Measurements from ENCODE around the gene ART3.
A peak's percentile ranks its signal among the peaks of the same experiment; 100 is the strongest.

Gene ART3

GRCh38 chr4:76087007-76087769 lies 12.7 kb downstream of the ART3 start:
- Mint-ChIP-seq H3K9me3 (no peaks in the 10 kb centered on the region), H3K4me1 (ENCODE audit: low read depth) (peaks cover 16% of the 10 kb centered on the region), H3K36me3 (ENCODE audit: low read depth) (no peaks in the 10 kb centered on the region), H3K4me3 (no peak overlapping the region), H3K27me3 (no peaks in the 10 kb centered on the region), H3K27ac (no peak overlapping the region)
- intact Hi-C loops (cut with micrococcal nuclease), result no loop called here

GRCh38 chr4:76088719-76089118 lies 14.2 kb downstream of the ART3 start:
- H3K27me3 Mint-ChIP-seq, result no peaks in the 10 kb centered on the region

GRCh38 chr4:76090241-76090691 lies 15.8 kb downstream of the ART3 start:
- H3K4me1 Mint-ChIP-seq (ENCODE audit: low read depth), result peaks cover 16% of the 10 kb centered on the region
- intact Hi-C loops (cut with micrococcal nuclease), result no loop called here
- H3K27ac Mint-ChIP-seq, result peak overlapping the region; percentile 75
- no peaks in the 10 kb centered on the region for H3K27me3 Mint-ChIP-seq
- H3K9me3 Mint-ChIP-seq, result no peaks in the 10 kb centered on the region
- no peak overlapping the region for H3K4me3 Mint-ChIP-seq
- H3K36me3 Mint-ChIP-seq (ENCODE audit: low read depth), result no peaks in the 10 kb centered on the region

More at GRCh38 chr4:76088719-76089118, 14.2 kb downstream of the ART3 start:
- intact Hi-C loops (cut with micrococcal nuclease), result no loop called here
- Mint-ChIP-seq H3K4me1 (ENCODE audit: low read depth) (peaks cover 16% of the 10 kb centered on the region), H3K36me3 (ENCODE audit: low read depth) (no peaks in the 10 kb centered on the region), H3K27ac (no peak overlapping the region), H3K9me3 (no peaks in the 10 kb centered on the region), H3K4me3 (no peak overlapping the region)

GRCh38 chr4:76091052-76091451 lies 16.5 kb downstream of the ART3 start:
- Mint-ChIP-seq H3K4me1 (ENCODE audit: low read depth) (peaks cover 16% of the 10 kb centered on the region), H3K9me3 (no peaks in the 10 kb centered on the region), H3K4me3 (no peak overlapping the region), H3K27me3 (no peaks in the 10 kb centered on the region), H3K36me3 (ENCODE audit: low read depth) (no peaks in the 10 kb centered on the region), H3K27ac (peak overlapping the region; percentile 75)
- intact Hi-C loops (cut with micrococcal nuclease), result no loop called here

GRCh38 chr4:76095568-76095967 lies 21.1 kb downstream of the ART3 start:
- intact Hi-C loops (cut with micrococcal nuclease), result no loop called here
- Mint-ChIP-seq H3K4me1 (ENCODE audit: low read depth) (peaks cover 5% of the 10 kb centered on the region), H3K4me3 (no peak overlapping the region), H3K27ac (no peak overlapping the region), H3K36me3 (ENCODE audit: low read depth) (no peaks in the 10 kb centered on the region), H3K27me3 (no peaks in the 10 kb centered on the region), H3K9me3 (no peaks in the 10 kb centered on the region)

GRCh38 chr4:76096076-76096475 lies 21.6 kb downstream of the ART3 start:
- Mint-ChIP-seq H3K4me1 (ENCODE audit: low read depth) (no peaks in the 10 kb centered on the region), H3K4me3 (no peak overlapping the region), H3K27ac (no peak overlapping the region), H3K27me3 (no peaks in the 10 kb centered on the region), H3K36me3 (ENCODE audit: low read depth) (no peaks in the 10 kb centered on the region), H3K9me3 (no peaks in the 10 kb centered on the region)
- intact Hi-C loops (cut with micrococcal nuclease), result no loop called here

- no peaks in the 10 kb centered on the region for H3K27me3 Mint-ChIP-seq
- H3K4me1 Mint-ChIP-seq (ENCODE audit: low read depth), result no peaks in the 10 kb centered on the region
- H3K9me3 Mint-ChIP-seq, result no peaks in the 10 kb centered on the region
- H3K4me3 Mint-ChIP-seq, result no peak overlapping the region
- no peaks in the 10 kb centered on the region for H3K36me3 Mint-ChIP-seq (ENCODE audit: low read depth)
- H3K27ac Mint-ChIP-seq, result no peak overlapping the region
- intact Hi-C loops (cut with micrococcal nuclease), result no loop called here
These were observed 31.1 kb downstream of the ART3 start for GRCh38 chr4:76105652-76106051.

GRCh38 chr4:76106442-76106841 lies 31.9 kb downstream of the ART3 start:
- Mint-ChIP-seq H3K27ac (no peak overlapping the region), H3K9me3 (no peaks in the 10 kb centered on the region), H3K36me3 (ENCODE audit: low read depth) (no peaks in the 10 kb centered on the region)

GRCh38 chr4:76108467-76109181 lies 34.1 kb downstream of the ART3 start:
- Mint-ChIP-seq H3K36me3 (ENCODE audit: low read depth) (peaks cover 6% of the 10 kb centered on the region), H3K4me3 (no peak overlapping the region), H3K9me3 (no peaks in the 10 kb centered on the region), H3K27ac (no peak overlapping the region), H3K27me3 (no peaks in the 10 kb centered on the region), H3K4me1 (ENCODE audit: low read depth) (no peaks in the 10 kb centered on the region)
- intact Hi-C loops (cut with micrococcal nuclease), result no loop called here

More at GRCh38 chr4:76106442-76106841, 31.9 kb downstream of the ART3 start:
- H3K4me3 Mint-ChIP-seq, result no peak overlapping the region
- no peaks in the 10 kb centered on the region for H3K4me1 Mint-ChIP-seq (ENCODE audit: low read depth)
- H3K27me3 Mint-ChIP-seq, result no peaks in the 10 kb centered on the region
- intact Hi-C loops (cut with micrococcal nuclease), result no loop called here

- Mint-ChIP-seq H3K36me3 (ENCODE audit: low read depth) (peaks cover 71% of the 10 kb centered on the region), H3K4me1 (ENCODE audit: low read depth) (no peaks in the 10 kb centered on the region), H3K4me3 (no peak overlapping the region), H3K27ac (no peak overlapping the region), H3K27me3 (no peaks in the 10 kb centered on the region), H3K9me3 (no peaks in the 10 kb centered on the region)
- intact Hi-C loops (cut with micrococcal nuclease), result no loop called here
These were observed 42.3 kb downstream of the ART3 start for GRCh38 chr4:76116821-76117220.

- intact Hi-C loops (cut with micrococcal nuclease), result no loop called here
- Mint-ChIP-seq H3K27me3 (no peaks in the 10 kb centered on the region), H3K27ac (no peak overlapping the region), H3K4me3 (no peak overlapping the region), H3K4me1 (ENCODE audit: low read depth) (no peaks in the 10 kb centered on the region), H3K36me3 (ENCODE audit: low read depth) (peaks cover 71% of the 10 kb centered on the region), H3K9me3 (no peaks in the 10 kb centered on the region)
These were observed 43.0 kb downstream of the ART3 start for GRCh38 chr4:76117536-76117935.

GRCh38 chr4:76120199-76120598 lies 45.7 kb downstream of the ART3 start:
- H3K36me3 Mint-ChIP-seq (ENCODE audit: low read depth), result peaks cover 83% of the 10 kb centered on the region
- intact Hi-C loops (cut with micrococcal nuclease), result no loop called here

GRCh38 chr4:76125816-76126215 lies 51.3 kb downstream of the ART3 start:
- no peak overlapping the region for H3K27ac Mint-ChIP-seq
- H3K9me3 Mint-ChIP-seq, result no peaks in the 10 kb centered on the region
- H3K4me3 Mint-ChIP-seq, result no peak overlapping the region
- no peaks in the 10 kb centered on the region for H3K27me3 Mint-ChIP-seq
- H3K4me1 Mint-ChIP-seq (ENCODE audit: low read depth), result no peaks in the 10 kb centered on the region
- H3K36me3 Mint-ChIP-seq (ENCODE audit: low read depth), result peaks cover 76% of the 10 kb centered on the region
- intact Hi-C loops (cut with micrococcal nuclease), result no loop called here

More at GRCh38 chr4:76120199-76120598, 45.7 kb downstream of the ART3 start:
- H3K4me1 Mint-ChIP-seq (ENCODE audit: low read depth), result no peaks in the 10 kb centered on the region
- H3K27me3 Mint-ChIP-seq, result no peaks in the 10 kb centered on the region
- no peak overlapping the region for H3K4me3 Mint-ChIP-seq
- no peaks in the 10 kb centered on the region for H3K9me3 Mint-ChIP-seq
- no peak overlapping the region for H3K27ac Mint-ChIP-seq

GRCh38 chr4:76127754-76128153 lies 53.2 kb downstream of the ART3 start:
- intact Hi-C loops (cut with micrococcal nuclease), result no loop called here
- no peaks in the 10 kb centered on the region for H3K27me3 Mint-ChIP-seq
- H3K36me3 Mint-ChIP-seq (ENCODE audit: low read depth), result peaks cover 75% of the 10 kb centered on the region
- H3K4me1 Mint-ChIP-seq (ENCODE audit: low read depth), result no peaks in the 10 kb centered on the region
- no peak overlapping the region for H3K27ac Mint-ChIP-seq
- no peaks in the 10 kb centered on the region for H3K9me3 Mint-ChIP-seq
- H3K4me3 Mint-ChIP-seq, result no peak overlapping the region
